NCI-H2107 treated with DMSO at 0.1 percent for 48 hours (cell line): ENCODE data around the gene ZNF341.

Source experiments
- DNase-seq: peaks from one replicate; lab custom pipeline; 2025; ENCODE audit not compliant: unreplicated experiment; lab: John Stamatoyannopoulos, UW

ZNF341 gene

DNA sequence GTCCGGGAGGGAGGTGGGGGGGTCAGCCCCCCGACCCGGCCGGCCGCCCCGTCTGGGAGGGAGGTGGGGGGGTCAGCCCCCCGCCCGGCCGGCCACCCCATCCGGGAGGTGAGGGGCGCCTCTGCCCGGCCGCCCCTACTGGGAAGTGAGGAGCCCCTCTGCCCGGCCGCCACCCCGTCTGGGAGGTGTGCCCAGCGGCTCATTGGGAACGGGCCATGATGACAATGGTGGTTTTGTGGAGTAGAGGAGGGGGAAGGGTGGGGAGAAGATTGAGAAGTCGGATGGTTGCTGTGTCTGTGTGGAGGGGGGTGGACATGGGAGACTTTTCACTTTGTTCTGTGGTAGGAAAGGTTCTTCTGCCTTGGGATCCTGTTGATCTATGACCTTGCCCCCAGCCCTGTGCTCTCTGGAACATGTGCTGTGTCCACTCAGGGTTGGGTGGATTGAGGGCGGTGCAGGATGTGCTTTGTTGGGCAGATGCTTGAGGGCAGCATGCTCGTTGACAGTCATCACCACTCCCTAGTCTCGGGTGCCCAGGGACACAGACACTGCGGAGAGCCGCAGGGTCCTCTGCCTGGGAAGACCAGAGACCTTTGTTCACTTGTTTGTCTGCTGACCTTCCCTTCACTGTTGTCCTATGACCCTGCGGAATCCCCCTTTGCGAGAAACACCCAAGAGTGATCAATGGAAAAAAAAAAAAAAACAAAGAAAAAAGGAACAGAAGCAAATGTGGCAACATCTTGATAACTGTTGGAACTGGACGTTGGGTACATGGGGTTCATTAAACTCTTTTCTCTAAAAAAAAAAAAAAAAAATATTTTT lies 30.0 kb upstream of the ZNF341 start:
- DNase-seq = no peak

DNA sequence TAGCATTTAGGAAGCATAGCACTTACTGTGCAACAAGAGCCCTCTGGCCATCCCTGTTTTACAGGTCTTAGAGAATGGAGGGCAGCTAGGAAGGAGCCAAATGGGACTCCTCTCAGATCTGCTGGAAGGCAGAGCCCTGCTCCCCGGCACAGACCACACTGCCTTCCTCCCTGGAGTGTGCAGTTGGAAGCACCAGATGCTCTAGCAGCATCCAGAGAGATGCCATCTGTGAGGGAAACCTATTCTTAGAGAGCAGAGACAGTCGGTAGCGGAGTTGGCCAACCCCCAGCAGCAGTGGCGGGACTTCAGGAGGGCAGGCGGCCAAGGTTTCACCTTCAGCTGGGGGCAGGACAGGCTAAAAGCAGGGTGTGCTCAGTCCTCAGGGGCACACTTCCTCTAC lies 28.9 kb upstream of the ZNF341 start:
- no peak for DNase-seq

DNA sequence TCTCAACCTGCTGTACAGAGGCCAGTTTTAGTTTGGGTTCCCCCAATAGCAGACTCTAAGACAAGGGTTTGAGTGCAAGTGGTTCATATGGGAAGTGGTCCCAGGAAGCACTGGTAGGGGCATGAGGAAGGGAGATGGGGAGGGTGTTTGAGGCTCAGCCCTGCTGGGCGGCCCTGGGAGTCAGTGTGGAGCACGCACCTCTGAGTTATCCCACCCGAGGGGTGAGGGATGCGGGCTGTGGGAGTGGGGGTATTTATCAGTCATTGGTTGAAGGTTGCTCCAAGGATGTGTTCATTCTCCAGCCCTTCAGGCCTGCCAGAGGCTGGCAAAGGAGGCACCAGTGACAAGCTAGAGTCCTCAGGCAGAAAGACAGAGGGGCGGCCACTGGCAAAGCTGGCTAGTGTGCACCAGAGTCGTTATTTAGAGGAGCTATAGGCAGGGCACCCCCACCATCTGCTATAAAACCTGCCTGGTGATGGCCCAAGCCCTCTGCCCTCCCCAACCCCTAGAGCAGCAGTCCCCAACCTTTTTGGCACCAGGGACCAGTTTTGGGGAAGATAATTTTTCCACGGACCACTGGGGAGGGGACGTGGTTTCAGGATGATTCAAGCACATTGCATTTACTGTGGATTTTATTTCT lies 28.2 kb upstream of the ZNF341 start:
- no peak for DNase-seq

DNA sequence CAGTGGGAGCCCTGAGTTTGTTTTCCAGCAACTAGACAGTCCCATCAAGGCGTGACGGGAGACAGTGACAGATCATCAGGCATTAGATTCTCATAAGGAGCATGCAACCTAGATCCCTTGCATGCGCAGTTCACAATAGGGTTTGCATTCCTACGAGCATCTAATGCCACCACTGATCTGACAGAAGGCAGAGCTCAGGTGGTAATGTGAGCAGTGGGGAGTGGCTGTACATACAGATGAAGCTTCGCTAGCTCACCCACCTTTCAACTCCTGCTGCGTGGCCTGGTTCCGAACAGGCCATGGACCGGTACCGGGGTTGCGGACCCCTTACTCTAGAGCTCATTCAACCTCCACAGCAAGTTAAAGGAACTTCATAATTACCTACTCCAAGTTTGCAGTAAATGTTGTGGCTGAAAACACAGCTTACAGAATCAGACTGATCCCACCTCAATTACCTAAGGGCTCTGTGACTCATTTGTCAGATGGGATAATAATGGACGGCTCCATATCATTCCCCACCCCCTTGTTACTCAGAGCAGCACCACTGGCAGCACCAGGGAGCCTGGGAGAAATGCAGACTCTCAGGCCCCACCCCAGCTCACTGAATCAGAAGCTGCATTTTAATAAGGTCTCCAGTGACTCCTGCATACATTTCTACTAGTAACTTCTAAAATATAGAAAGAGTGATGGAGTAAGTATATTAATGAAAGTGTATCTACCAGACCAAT lies 27.4 kb upstream of the ZNF341 start:
- DNase-seq = no peak

DNA sequence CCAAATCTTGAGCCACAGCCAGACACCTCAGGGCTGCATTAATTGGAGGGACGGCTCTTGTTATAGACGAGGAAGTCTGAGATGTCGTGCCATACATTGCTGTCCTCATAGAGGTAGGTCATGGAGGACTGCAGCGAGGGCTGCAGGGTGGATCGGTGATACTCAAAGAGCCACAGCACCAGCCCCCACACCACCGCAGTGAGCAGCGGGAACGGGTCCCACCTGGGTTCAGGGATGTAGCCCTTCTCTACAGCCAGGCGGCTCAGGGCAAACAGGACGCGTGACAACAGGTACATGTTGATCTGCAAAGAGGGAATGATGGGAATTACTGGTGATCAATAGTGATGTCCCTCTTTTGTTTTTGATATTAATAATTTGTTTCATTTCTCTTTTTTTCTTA lies 24.1 kb upstream of the ZNF341 start:
- DNase-seq = no peak

DNA sequence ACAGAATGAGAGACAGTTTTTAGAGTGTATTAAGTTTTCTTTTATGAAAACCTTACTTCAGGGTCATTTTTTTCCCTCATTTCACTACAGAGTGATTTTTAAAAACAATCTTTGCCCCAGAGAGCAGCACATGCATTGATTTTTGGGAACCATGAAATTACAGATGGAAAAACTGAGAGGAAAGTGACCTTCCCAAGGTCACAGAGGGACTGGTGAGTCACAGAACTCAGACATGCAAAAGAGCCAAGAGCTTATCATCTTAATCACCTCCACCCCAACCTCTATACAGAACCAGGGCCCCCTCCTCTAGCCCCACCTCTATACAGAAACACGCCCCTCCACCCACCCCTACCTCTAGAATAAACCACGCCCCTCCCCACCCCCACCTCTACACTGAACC lies 22.4 kb upstream of the ZNF341 start:
- DNase-seq = no peak

DNA sequence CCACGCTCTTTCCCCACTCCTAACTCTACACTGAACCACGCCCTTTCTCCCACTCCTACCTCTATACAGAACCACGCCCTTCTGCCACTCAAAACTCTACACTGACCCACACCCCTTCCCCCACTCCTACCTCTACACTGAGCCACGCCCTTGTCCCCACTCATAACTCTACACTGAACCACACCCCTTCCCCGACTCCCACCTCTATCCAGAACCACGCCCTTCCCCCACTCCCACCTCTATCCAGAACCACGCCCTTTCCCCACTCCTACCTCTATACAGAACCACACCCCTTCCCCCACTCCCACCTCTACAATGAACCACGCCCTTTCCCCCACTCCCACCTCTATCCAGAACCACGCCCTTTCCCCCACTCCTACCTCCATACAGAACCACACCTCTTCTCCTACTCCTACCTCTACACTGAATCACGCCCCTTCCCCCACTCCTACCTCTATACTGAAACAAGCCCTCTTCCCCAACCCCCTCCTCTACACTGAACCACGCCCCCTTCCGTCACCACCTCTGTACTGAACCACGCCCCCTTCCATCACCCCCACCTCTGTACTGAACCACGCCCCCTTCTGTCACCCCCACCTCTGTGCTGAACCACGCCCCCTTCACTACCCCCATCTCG lies 21.8 kb upstream of the ZNF341 start:
- DNase-seq = no peak

DNA sequence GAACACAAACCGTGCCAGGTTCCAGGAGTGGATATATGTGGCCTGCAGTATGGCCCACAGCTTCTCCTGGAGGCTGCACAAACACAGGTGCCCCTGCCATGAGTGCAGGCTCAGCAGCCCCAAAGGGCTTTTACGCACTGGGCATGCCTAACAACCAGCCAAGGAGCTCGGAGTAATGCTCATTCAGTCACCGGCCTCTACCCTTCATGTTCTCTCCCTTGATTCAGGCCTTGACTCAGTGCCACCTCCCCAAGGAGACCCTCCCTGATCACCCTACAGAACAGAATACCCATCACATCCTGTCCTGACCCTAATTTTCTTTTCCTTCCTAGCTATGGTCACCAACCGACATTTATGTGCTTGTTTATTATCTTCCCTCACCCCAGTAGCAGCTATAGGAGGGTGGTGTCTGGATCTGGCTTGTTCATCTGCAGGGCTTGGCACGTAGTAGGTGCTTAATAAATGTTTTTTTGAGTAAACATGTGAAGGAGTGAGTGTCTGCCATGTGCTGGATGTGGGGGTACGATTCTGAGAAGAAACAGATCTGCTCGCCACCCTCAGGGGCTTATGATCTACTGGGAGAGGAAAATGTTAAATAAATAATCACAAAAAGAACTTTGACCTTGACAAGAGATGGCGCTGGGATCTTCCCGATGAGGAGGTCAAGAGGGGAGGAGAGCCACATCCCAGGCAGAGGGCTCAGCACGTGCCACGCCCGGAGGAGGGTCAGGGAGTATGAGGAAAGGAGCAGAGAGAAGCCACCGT lies 20.9 kb upstream of the ZNF341 start:
- no peak for DNase-seq

DNA sequence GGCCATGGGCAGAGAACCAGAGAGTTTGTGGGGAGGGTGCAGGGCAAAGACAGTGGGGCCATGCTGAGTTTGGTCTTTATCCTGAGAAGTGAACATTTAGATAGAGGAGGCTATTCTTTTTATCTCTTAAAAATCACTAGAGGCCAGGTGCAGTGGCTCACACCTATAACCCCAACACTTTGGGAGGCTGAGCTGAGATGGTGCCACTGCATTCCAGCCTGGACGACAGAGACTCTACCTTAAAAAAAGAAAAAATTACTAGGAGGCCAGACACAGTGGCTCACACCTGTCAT lies 20.4 kb upstream of the ZNF341 start:
- DNase-seq = no peak

DNA sequence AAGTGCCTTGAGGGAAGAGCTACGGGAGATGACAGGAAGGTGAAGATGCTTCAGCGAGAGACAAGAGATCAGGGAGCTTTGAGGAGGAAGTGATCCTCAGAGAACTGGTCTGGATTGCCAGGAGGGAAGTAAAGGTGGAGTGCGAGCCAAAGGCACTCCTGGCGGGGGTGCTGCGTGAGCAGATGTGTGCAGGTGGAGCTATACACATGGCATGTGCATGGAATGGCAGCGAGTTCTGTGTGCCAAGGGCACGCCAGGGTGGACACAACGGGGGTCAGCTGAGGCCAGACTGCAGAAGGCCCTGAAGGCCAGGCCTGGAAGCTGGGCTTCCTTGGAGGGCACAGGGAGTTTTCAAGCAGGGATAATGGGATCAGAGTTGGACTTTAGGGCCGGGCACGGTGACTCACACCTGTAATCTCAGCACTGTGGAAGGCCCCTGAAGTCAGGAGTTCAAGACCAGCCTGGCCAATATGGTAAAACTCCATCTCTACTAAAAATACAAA lies 17.9 kb upstream of the ZNF341 start:
- DNase-seq = no peak

DNA sequence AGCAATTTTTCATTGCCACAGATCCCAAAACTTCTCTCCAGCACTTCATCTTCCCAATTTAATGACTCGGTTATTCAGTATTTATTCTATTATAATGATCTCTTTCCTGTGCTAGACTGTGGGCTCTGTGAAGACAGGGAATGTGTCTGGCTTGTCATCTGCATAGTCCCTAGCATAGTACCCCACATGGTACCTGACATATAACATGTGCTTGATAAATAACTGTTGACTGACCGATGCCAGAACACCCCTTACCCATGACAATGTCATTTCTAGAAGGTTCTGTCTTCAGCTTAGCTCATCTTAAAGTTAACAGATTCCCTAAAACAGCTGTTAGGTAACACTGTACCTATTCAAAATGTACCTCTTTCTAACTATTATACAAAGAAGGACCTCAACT lies 15.3 kb upstream of the ZNF341 start:
- DNase-seq = no peak

DNA sequence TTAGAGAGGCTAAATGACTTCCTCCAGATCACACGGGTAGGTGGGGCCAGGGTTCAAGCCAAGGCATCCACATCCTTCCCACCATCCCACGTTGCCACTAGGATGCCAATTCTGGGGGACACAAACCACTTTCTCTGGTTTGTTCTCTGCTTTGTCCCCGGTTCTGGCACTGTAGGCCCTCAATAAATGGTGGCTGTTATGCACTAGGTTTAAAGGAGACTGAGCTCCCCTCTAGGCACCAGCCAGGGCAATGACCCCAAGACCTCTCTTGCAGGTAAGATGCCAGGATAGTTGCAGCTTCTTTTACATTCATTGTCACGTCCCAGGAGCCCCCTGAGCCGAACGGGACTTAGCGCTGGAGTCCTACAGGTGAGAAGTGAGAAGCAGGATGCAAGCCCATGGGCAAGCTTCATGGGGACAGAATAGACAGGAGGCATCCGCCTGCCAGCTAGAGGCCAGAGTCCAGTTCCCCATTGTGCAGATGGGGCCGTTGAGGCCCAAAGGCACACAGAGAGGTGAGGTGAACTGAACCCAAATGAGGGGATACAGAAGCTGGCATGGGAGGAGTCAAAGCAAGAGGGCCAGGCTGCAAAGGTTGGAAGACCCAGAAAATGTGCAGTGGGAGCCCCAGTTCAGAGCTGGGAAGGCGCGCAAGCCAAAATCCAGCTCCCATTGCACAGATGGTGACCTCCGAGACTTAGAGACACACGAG lies 12.4 kb upstream of the ZNF341 start:
- DNase-seq = no peak

DNA sequence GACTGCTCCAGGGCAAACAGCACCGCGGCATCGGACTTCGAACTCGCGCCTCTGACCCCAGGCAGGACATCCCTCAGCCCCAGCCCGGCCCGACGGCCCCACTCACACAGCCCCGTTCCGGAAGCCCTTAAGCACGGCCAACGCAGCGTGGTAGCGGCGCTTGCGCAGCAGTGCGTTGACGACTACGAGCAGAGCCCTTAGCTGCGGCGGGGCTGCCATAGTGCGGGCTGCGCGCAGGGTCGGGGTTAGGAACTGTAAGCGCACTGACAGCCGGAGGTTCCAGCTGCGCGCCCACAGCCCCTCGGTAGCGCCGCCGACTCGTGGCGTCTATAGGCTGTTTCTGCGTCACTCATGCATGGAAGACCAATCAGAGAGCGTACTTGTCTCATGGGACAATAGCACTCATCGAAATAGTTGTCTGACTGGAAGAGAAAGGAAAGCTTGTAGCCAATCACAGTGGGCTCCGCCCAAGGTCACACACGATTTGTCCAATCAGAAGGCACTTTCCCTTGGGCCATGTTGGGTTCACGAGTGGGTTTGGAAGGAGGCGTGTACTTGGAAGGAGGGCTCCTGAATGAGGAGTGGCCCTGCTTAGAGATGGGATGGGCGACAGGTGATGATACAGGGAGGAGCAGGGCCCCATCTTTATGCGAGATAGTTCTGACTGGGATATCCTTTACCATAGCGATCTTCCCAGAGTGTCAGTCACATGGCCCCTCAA lies 11.6 kb upstream of the ZNF341 start, which contains the start of gene PXMP4:
TSS of gene PXMP4 (minus strand) at position 322 of the 721 bp plus-strand sequence. CDS start at position 219, 103 bp downstream.
- DNase-seq = peak; percentile 84

DNA sequence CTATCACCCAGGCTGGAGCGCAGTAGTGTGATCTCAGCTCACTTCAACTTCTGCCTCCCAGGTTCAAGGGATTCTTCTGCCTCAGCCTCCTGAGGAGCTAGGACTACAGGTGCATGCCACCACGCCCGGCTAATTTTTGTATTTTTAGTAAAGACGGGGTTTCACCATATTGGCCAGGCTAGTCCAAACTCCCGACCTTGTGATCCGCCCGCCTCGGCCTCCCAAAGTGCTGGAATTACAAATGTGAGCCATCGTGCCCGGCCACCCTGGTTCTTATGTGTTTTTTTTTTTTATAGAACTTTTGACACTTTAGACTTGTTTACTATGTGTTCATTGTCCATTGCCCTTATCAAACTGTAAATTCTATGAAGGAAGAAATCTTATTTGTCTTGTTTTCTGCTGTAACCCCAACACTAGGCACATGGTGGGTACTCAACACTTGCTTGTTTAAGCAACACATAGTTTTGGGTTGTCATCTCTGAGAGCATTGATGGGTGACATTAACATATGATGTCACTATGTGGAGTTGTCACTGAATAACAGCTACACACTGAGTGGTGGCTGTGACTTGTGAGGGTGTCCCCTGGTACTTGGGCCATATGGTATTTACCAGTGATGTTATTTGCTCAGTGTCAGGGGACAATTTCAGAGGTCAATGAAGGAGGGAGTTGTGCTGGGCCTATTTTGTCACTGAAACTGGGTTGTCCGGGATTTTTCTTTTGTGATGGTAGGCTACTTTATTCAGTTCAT lies 10.2 kb upstream of the ZNF341 start:
- DNase-seq = no peak

DNA sequence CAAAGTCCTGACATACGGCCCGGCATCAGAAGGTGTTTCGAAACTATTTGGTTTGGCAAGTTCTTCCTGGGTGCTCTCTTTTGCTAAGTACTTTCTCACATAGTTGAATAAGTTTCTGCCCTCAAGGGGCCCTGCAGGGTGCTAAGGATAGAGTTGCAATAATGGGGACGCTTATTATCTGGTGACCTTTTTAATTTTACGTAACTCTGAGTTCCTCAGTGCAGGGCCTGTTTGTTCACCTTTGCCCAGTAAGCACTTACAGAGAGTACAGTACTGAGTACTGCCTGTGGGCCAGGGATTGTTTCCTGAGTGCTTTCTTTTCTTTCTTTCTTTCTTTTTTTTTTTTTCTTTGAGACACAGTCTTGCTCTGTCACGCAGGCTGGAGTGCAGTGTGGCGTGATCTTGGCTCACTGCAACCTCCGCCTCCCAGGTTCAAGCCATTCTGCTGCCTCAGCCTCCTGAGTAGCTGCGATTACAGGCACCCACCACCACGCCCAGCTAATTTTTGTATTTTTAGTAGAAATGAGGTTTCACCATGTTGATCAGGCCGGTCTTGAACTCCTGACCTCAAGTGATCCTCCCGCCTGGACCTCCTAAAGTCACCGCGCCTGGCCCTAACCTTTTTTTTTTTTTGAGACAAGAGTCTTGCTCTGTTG lies 7.2 kb upstream of the ZNF341 start:
- DNase-seq = no peak

DNA sequence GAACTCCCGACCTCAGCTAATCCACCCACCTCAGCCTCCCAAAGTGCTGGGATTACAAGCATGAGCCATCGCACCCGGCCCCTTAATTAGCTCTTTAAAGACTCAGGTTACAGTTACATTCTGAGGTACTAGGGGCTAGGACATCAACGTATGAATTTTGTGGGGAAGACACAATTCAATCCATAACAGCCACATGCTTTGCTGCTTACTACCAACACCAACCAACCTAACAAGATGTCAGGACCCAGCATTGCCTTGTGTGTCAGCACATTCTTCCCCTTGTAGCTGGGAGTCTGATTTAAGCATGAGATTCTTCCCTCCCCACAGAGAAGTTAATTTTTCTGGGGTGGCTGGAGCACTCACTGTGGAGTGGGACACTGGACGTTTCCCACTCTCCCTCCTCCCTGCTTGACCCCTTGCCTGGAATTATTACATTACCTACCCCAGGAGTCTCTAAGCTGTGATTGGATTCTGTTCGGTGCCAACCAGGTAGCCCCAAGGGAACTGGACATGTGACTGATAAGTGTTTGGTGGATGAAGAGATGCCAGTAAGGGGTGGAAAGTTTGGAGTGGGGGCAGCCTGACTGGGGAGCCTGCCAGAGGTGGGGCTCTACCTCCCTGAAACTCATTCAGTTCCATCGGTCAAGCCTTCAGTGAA lies 6.1 kb upstream of the ZNF341 start:
- no peak for DNase-seq

DNA sequence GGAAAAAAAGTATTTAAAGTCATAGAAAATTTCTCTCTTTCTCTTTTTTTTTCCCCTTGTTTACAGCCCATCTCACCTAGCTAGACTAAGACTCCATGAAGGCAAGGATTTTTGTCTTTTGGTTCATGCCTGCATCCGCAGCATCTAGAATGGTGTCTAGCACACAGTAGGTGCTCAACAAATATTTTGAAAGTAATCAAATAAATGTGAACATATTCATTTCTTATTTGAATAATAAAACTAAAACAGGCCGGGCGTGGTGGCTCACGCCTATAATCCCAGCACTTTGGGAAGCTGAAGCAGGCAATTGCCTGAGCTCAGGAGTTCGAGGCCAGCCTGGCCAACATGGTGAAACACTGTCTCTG lies 4.7 kb upstream of the ZNF341 start:
- no peak for DNase-seq

DNA sequence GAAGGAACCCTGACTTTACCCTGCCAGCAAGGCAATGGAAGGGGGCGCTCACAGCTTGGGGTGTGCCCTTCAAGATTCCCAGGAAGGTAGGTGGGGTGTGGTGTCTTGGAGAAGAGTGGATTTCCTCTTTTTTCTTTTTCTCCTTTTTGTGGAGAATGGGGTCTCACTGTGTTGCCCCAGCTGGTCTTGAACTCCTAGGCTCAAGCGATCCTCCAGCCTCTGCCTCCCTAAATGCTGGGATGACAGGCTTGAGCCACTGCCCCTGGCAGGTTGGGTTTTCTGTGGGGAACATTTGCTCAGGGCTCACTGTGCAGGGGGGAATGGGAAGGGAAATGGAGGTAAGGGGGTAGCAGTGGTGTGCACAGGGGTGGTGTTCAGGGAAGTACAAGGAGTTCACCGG lies 4.0 kb upstream of the ZNF341 start:
- DNase-seq = no peak
